Adrenal gland (tissue), 5 donors: ENCODE results near the gene PDK4.

Experiments
- POLR2A ChIP-seq, 2 donors: fragments of 450-650 bp; IDR thresholded peaks; one replicate each; pipeline ENCODE4 v1.6.1; 2017; ENCODE audit warnings: antibody characterized with exemption in 2 of 2, mild to moderate bottlenecking in 2 of 2, moderate library complexity in 1 of 2
- TF ChIP-seq, protein P1 (sequence below), 6 experiments: fragments of 450-650 bp in 4 of 6; fragments of 200-600 bp in 2 of 6; sonication (generic) in 1 of 6; IDR thresholded peaks; 1 replicate in 5 of 6; 2 replicates in 1 of 6; pipeline versions ENCODE4 v1.5.1 to v1.8.0; 2016 to 2021; ENCODE audit warnings: antibody characterized with exemption in 6 of 6, mild to moderate bottlenecking in 2 of 6, moderate library complexity in 1 of 6
- donor health status: DM: no; HTN: no; CAD: no.

GRCh38 chr7:95582578-95583293 is 13.6 kb downstream of the PDK4 start:
- TF ChIP-seq, protein P1, sequence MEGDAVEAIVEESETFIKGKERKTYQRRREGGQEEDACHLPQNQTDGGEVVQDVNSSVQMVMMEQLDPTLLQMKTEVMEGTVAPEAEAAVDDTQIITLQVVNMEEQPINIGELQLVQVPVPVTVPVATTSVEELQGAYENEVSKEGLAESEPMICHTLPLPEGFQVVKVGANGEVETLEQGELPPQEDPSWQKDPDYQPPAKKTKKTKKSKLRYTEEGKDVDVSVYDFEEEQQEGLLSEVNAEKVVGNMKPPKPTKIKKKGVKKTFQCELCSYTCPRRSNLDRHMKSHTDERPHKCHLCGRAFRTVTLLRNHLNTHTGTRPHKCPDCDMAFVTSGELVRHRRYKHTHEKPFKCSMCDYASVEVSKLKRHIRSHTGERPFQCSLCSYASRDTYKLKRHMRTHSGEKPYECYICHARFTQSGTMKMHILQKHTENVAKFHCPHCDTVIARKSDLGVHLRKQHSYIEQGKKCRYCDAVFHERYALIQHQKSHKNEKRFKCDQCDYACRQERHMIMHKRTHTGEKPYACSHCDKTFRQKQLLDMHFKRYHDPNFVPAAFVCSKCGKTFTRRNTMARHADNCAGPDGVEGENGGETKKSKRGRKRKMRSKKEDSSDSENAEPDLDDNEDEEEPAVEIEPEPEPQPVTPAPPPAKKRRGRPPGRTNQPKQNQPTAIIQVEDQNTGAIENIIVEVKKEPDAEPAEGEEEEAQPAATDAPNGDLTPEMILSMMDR (IDR thresholded peaks at IDR 0.05), result no peak
- TF ChIP-seq POLR2A (IDR thresholded peaks at IDR 0.05), result peak; percentile 6 to 7
